ENCODE data around the gene CDH5.

The CDH5 gene

DNA sequence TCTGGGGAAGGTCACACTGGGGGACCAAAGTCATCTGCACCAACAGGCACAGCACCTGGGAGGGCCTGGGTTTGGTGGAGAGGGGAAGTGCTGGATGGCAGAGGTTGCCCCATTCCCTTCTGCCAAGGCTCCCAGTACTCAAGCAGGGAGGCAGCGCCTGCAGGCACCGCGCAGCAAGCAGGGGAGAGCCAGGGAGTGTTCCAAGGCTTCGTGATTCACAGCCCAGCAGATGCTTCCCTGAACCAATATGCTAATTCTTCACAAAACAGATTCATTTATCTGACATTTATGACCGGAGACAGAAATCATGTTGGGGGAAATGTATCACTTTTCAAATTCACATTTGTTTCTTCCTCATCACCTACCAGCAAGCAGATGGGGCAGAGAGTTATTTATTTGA, 13.4 kb upstream of the CDH5 start:
- DNase-seq = no peak

DNA sequence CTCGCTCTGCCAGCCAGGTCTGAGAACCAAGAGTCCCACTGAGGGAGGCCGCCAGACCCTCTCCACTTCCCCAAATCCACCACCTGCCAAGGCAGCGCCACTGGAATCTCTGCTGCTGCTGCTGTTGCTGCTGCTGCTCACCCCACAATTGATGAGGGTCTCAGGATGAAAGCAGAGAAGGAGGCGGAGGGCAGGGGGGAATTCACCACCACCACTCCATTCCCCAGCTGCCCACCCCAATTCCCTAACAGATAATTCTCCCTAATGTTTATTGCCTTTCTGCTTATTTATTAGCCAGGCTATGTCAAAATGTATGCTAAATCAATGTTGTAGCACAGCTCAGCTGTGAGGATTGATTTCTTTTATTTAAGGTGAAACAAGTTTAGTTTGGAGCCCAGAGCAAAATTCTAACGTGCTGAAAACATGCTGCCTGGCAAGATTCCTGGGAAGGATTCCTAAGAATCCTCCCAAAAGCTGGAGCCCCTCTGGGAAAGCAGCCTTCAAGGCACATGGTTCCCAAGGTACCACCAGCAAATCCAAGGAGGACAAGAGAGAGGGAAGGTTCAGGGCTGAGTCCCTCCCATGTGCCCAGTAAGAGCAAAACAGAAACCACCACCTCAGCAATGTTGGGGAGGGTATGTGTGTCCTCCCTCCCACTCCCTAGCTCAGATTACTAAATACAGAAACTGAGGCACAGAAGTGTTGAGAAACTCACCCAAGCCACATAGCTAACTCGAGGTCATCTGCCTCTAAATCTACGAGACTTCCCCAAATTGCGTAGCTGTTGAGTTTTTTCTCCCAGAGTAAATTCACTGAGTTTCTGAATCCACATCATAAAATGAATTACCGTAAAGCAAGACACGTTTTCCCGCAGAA, 12.2 kb upstream of the CDH5 start:
- DNase-seq = no peak

DNA sequence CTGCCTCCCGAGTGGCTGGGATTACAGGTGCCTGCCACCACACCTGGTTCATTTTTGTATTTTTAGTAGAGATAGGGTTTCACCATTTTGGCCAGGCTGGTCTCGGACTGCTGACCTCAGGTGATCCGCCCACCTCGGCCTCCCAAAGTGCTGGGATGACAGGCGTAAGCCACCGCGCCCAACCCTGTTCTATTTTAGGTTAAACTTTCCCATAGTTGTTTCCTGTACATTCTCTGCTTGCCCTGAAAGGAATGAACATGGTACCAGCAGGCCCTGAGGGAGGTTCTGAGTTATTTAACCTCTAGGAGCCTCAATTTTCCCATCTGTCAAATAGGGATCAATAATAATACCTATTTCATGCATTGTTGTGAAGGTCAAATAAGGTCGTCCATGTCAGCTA, 11.0 kb upstream of the CDH5 start:
- no peak for DNase-seq

DNA sequence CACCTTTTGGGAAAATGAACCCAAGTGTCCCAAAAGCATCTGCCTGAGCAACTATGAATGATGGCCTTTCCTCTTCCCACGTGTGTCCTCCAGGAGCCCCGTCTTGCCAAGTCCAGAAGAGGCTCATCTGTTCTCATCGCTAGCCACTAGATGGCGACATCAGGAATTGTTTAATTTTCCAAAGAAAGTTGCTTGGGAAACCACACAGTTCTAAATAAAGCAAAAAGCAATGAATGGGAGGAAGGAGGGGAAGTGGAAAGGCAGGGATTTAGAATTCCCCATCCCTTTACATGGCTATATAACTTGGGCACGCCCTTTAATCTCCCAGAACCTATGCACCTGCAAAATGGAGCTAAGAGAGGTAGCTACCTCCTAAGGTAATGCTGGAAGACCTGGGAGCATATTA, 9.0 kb upstream of the CDH5 start:
- DNase-seq = peak; percentile 83

DNA sequence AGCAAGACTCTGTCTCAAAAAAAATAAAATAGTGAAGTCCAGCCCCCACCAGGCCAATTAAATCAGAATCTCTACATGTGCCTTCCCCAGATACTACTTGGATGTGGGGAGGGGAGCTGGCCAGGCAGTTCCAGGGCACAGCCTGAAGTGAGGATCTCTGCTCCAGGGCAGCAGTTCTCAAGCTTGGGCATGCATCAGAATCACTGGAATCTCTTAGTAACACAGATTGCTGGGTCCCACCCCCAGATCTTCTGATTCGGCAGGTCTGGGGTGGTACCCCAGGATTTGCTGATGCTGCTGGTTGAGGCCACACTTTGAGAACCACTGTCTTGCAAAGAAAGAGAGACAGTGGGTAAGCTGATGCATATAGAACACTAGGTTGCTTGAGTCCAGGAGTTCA, 8.3 kb upstream of the CDH5 start:
- DNase-seq = no peak

DNA sequence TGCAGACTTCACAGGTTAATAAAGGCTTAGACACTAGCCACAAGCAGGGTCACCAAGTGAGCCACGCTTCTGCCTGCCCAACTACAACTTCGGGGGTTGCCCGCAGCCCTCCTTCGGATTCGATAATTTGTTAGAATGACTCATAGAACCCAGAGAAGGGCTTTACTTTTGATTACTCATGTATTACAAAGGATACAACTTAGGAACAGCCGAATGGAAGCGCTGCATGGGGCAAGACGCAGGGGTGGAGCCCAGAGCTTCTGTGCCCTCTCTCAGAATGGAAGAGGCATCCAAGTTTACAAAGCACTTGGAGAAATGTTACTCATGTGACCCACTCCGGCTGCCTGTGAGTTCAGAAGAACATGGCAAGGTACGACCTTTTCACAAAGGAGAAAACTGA, 7.5 kb upstream of the CDH5 start:
- peak; percentile 39 for DNase-seq

DNA sequence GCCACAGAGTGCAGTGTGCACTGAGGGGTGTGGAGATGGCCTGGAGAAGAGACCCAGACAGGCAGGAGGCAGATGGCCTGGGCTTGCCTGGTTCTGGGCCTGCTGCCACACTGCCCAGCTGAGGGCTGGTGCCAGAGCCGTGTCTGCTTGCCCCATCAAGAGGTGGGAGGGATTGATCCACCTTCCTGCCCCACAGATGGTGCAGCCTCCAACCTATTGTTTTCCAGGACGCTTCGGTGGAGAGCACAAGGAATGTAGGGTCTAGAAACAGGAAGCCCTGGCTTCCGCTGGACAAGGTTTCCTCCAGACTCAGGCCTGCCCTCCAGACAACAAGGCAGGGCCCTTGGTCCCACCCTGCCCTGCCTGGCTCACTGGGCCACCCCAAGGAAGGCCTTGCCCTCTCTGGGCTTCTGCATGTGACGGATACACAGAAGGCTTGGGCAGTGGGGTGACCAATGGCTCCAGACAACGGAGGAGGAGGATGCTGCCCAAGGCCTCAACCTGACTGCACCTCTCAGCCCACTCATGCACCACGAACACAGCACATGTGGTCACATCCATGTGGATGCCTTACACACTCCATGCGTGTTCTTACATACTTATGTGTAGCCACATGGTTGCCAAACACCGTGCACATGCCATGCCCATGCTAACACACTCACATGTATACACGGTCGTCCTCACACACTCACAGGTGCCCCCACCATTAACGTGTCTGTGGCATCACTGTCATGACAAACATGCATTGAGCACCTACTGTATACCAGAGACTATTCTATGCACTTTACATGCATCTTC, 6.5 kb upstream of the CDH5 start:
- DNase-seq = no peak

DNA sequence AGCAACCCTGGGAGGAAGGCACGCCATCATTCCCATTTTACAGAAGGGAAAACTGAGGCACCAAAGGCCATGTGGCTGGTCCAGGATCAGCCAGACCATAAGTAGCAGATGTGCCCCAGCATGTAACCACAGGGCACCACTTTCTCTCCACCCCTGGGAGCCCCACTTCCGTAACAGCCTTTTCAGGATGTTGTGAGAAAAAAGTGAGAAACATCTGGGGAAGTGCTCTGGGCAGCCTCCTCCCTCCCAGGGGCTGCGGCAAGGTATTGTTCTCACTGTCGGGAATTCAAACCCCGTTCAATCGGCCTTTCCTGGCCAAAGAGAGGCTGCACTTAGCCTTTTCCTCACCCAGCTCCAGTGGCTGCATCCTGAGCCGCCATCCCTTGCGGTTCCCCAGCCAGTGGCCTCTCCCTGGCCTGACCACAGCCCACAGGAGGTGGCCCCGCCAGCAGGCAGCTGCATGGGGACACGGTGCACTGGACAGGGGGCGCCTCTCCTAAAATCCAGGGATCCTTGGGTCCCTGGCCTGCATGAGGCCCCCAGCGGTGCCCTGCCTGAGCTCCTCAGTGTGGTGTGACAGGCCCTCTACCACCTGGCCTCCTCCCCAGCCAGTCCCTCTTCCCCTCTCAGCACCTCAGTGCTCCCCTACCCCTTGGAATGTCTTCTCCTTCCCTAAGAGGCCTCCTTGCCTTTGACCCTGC, 5.7 kb upstream of the CDH5 start:
- no peak for DNase-seq

DNA sequence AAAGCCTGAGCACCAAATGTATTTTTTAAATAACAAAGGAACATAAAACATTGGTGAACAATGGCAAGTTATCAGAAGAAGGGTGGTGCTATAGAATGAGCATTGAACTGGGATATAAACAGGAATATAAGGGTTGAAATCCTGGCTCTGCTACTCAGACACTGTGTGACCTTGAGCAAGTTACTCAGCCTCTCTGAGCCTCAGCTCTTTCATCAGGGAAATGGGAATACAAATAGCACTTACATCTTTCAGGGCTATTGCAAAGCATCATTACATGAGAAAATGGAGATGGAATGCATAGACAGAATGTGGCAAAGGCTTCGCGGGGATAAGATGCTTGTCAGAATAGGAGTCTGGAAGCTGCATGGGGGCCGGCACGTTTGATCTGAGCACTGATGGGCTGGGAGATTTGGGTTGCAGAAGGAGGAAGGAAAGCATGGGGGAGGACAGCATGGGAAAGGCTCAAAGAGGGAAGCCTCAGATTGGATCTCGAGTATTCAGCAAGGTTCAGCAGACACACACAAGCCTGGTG, 4.8 kb upstream of the CDH5 start:
- no peak for DNase-seq

DNA sequence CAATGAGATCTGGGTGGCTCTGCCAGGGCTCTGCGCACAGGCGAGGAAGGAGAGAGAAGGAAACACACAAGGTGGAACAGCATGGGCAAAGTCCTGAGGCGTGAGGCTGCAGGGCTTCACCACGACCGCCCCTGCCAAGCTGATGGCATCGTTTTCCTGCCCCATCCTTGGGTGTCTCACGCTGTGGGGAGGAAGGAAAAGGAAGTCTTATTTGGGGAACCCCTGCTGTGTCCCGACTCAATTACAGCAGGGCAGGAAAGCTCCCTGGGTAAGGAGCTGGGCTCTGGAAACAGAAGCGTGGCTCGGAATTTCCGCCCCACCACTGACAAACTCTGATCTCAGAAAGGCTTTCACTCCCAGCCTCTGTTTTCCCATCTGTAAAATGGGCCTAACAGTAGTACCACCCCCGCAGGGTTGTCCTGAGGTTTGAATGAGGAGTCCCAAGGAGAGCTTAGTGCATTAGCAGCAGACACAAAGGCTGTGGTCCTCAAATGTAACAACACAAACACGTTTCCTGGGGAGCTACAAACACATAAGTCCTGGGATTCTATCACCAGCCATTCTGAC, 3.2 kb upstream of the CDH5 start:
- DNase-seq = no peak

DNA sequence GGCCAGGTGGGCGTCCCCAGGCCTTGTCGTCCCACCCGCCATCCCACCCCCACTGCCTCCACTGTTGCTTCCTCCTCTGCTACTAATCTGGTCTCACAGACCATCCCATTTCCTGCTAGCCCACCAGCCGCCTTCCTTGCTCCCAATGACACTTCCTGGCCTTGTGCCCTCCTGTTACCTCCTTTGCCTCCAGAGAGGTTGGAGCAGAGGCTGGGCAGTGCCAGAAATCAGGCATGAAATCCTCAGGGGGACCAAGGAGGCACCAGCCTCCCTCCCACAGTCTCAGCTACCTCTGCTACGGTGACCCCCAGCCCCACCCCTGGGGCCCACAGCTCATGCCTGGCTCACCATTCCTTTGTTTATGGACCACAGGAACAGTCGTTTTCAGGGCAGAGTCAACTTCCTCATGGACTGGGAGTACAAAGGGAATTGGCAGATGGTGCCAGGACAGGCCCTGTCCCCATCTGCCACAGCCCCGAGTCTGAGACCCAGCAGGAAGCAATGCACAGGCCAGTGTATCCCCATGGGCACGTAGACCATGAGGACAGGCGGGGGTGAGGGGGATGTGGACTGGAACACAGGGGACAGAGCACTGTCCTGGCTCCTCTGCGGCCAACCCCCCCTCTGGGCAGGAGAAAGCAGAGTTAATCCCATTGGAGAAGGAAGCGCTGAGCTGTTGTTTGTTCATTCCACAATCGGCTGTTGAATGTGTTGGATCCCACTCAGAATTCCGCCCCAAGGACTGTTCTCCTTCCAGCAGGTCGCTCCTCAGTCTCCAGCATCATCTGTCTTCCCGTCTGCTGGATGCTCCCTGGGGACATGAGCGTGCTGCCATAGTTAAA, 2.2 kb upstream of the CDH5 start:
- DNase-seq = peak; percentile 82

DNA sequence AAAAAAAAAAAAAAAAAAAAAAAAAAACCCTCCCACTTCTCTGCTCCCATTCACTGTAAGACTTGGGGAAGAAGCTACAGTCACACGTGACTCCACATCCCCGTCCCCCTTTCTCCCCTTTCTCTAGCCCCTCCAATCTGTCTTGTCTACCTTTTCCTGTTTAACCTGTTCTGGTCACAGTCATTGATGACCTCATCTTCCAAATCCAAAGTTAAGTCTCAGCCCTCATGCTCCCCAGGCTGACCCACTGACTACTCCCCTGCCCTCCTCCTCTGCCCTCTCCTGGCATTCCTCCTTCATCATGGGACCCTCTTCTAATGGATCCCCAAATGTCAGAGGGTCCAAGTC, 1.6 kb upstream of the CDH5 start:
- no peak for DNase-seq

DNA sequence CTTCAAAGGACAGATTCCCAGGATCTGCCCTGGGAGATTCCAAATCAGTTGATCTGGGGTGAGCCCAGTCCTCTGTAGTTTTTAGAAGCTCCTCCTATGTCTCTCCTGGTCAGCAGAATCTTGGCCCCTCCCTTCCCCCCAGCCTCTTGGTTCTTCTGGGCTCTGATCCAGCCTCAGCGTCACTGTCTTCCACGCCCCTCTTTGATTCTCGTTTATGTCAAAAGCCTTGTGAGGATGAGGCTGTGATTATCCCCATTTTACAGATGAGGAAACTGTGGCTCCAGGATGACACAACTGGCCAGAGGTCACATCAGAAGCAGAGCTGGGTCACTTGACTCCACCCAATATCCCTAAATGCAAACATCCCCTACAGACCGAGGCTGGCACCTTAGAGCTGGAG, 840 bp upstream of the CDH5 start:
- peak; percentile 38 for DNase-seq

DNA sequence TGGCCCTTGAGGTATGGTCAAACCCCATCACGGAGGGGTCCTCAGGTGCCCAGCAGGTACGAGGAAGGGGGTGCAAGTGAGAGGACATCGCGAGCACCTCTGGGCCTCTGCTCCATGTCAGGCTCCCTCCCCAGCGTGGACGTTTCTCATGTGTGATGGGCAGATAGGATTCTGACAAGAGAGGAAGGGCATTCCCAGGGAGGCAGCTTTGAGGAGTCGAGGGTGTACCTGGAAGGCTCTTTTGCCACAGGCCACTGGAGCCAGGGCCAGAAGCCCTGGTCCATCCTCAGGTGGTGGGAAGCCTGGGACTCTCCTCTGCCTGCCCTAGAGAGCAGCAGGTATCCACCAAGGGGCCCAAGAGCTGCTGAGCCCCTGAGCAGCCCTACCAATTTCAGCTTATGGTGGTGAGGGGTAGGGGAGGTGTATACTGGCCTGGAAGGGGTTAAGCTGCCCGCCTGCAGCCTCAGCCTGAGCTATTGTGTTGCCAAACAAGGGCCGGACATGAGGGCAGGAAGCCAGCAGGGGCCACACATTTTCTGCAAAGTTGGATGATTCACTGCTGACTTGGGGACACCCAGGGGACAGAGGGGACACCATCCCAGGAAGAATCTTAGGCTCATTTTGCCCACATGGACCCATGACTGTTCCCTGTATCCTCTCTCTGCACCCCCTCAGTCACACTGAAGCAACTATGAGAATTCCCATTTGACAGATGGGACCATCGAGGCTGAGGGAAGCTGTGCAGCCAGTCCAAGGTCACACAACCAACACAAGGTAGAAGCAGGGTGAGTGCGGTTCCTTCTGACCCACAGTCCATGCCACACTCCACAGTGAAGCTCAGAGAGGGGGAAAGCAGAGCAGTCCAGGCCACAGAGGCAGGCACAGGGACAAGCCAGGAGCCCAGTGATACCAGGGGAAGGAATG, 1.7 kb downstream of the CDH5 start:
- DNase-seq = no peak

DNA sequence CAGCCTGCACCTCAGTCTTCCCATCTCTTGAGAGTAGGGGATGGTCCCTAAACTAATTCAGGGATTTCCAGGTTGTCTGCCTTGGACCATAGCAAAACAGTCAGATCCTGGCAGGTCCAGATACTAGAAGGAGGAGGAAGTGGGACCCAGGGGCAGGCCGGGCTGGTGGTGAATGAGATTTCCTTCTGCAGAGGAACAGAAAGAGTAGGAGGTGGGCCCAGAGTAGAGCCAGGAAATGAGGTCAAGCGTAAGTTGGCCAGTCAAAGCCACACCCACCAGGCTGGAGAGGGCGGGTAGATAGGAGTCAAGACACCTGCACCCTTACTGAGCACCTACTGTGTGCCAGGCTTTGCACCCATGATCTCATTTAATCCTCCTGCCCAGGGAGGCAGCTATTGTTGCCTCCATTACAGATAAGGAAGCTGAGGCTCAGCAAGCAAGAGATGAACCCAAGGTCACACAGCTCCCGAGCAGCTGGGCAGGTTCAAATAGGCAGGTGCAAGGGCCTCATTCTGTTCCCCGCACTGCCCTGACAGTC, 2.6 kb downstream of the CDH5 start:
- DNase-seq = no peak

DNA sequence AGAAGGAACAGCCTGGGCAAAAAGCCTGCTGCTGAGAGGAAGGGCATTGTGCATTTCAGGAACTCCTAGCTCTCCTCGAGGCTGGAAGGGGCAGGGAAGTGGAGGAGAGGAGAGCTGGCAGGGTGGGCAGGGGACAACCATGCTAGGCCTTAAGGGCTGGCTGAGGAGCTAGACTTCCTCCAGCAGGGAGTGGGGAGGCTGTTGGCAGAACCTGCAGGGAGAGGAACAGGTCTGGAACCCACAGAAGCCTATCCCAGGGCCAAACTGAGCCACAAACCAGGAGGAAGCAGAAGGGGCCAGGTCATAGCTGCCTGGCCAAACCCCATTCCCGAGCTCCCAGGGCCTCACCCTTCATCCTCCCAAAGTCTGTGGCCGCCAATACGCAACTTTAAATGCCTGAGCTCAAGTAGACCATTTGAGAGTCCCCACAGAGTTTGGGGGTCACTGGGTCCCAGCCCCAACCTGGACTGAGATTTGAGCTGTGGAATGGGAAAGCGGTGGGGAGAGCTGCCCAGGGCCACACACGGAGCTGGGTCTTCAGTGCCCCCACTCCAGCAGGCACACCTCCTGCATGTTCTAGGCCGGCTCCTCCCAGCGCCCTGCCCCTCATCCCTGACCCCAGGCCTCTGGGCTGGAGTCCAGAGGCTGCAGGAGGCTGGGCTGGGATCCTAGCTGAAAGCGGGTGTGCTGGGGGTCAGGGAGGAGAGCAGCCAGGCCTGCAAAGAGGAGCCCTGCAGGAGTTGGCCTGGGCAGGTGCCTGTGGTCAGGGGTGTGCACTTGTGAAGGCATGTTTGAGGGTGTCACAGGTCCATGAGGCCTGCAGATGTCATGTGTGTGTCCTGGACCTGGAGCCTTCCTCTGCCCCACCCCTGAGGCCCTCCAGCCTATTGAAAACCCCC, 4.5 kb downstream of the CDH5 start:
- DNase-seq = no peak

DNA sequence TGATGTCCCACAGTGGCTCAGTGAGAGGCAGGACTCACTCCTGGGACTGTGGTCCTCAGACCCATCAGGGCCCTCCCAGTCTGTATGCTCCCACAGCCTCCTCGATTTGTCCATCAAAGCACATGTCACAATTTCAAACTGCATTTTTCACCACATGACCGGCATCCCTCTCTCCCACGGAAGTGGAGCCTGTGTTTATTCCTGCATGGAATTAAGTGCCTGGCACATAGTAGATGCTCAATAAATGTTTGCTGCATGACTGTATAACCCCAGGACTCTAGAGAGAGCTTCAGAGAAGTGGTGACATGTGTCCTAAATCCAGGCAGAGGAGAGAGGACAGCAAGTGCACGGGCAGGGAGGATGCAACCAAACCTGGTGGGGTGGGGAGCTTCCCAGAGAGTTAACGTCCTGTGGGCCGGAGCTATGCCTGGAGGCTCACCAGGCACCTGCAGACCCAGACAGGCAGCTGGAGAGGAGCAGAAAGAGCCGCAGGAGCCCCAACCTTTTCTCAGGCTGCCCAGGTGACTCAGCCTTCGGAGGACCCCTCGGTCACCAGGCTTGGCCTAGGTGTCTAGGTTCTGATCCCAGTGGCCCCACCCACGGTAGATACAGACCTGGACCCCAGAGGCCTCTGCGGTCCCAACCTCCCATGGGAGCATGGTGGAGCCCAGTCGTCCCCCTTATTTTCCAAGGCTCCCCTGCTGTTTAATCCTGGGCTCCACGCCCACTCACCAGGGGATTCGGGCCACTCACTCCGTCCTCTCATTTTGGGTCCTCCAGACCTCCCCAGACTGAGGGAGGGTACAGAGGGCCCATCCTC, 5.8 kb downstream of the CDH5 start:
- DNase-seq = no peak

DNA sequence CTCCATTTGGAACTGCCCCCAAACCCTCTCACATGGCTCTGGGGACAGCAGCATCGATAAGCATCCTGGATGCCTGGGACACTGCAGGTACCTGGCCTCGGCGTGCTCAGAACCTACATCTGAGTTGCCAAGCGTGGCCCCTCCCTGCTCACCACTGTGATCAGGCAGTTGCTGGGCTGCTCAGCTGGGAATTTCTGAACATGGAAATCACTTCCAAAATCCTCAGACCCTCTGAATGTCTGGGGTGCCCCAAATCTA, 6.3 kb downstream of the CDH5 start:
- no peak for DNase-seq

DNA sequence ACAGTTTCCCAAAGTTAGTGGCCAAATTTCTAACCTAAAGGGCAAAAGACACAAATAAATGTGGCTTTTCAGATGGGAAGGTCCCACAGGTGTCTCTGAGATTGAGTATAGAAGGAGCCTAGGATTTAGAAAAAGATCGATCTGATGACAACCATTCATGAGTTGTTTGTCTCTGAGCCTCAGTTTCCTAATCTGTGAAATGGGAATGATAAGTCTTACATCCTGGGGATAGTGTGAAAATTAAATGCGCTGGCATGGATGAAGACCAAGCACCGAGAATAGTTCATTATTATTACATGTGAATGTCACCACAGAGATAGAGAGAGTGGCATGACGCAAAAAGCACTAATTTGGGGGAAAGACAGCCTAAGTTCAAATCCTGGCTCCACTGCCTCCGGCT, 7.2 kb downstream of the CDH5 start:
- DNase-seq = no peak
